ENCODE results near the gene NANOG.
"Not testable (repeated sequence)": the region's sequence is repeated elsewhere in the genome, so short reads cannot be mapped to it uniquely, and the experiment has no call there.

NANOG gene
- total RNA-seq: 0 reads per million in 4 experiments

DNA sequence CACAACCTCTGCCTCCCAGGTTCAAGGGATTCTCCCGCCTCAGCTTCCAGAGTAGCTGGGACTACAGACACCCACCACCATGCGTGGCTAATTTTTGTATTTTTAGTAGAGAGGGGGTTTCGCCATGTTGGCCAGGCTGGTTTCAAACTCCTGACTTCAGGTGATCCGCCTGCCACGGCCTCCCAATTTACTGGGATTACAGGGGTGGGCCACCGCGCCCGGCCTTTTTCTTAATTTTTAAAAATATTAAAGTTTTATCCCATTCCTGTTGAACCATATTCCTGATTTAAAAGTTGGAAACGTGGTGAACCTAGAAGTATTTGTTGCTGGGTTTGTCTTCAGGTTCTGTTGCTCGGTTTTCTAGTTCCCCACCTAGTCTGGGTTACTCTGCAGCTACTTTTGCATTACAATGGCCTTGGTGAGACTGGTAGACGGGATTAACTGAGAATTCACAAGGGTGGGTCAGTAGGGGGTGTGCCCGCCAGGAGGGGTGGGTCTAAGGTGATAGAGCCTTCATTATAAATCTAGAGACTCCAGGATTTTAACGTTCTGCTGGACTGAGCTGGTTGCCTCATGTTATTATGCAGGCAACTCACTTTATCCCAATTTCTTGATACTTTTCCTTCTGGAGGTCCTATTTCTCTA, at the start of gene NANOG:
NANOG (plus strand) TSS at position 519 of the 645 bp plus-strand sequence. CDS start 213 bp downstream, outside the sequence.
- not testable (repeated sequence) for DNase-seq

DNA sequence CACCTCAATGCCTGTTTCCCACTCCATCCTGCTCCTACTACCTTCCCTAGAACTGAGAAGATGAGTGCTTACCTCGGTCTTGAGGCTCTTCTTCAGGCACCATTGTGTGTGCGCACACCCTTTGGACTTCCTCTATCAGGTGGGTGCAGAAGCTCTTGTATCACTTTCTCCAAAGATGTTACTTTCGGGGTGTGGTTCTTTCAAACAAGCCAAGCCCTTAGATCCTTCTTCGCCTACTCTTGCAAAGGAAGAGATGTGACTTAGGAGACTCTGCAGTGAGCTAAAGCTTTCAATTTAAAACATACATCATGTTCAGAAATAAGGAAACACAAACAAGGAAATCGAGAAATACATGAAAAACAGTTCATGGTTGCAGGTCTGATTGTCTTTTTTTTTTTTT, 42.0 kb upstream of the NANOG start, which contains the start of gene CLEC4C:
CLEC4C (minus strand) TSS at position 130 of the 400 bp plus-strand sequence; CDS start at position 103, 27 bp downstream.
- DNase-seq: no peak

GRCh38 chr12:7748852-7749251, 40.4 kb upstream of the NANOG start:
- no peak for DNase-seq

GRCh38 chr12:7749442-7749841, 39.8 kb upstream of the NANOG start:
- no peak for DNase-seq

DNA sequence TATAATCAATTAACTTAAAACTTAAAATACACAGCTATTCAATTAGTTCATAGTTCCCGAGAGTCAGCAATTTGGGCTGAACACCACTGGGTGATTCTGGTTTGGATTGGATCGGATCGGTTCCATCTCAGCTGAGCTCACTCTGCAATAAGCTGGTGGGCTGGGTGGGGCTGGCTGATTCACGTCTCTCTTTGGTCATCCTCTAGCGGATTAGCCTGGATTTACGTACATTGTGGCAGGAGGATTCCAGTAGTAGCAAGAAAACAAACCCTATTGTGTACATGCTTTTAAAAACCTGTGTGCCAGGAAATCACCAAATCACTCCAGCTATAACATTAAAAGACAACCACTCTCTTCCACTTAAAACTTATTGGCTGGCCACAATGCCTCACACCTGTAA, 38.9 kb upstream of the NANOG start:
- DNase-seq: no peak

DNA sequence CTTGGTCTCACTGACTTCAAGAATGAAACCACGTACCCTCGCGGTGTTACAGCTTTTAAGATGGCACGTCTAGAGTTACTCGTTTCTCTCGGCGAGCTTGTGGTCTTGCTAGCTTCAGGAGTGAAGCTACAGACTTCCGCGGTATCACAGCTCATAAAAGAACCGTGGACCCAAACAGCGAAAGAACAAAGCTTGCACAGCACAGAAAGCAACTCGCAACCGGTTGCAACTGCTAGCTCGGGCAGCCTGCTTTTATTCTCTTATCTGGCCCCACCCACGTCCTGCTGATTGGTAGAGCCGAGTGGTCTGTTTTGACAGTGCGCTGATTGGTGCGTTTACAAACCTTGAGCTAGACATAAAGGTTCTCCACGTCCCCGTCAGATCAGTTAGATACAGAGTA, 37.8 kb upstream of the NANOG start:
- no peak for DNase-seq

DNA sequence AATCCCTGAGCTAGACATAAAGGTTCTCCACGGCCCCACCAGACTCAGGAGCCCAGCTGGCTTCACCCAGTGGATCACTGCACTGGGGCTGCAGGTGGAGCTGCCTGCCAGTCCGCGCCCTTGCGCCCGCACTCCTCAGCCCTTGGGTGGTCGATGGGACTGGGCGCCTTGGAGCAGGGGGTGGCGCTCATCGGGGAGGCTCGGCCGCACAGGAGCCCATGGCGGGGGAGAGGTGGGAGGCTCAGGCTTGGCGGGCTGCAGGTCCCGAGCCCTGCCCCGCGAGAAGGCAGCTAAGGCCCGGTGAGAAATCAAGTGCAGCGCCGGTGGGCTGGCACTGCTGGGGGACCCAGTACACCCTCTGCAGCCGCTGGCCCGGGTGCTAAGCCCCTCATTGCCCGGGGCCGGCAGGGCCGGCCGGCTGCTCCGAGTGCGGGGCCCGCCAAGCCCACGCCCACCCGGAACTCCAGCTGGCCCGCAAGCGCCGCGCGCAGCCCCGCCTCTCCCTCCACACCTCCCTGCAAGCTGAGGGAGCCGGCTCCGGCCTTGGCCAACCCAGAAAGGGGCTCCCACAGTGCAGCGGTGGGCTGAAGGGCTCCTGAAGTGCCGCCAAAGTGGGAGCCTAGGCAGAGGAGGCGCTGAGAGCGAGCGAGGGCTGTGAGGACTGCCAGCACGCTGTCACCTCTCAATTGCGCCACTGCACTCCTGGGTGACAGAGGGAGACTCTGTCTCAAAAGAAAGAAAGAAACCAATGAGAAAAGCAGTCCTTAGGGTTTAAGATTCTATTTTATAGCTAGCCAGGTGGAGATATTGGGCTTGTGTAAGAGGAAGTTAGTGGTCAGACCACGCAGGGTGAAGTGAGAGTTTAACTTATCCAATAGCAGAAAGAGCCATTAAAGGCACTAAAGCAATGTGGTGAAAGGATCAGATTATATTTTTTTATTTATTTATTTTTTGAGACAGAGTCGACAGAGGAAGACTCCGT, 37.0 kb upstream of the NANOG start:
- not testable (repeated sequence) for DNase-seq

- not testable (repeated sequence) for DNase-seq
These were observed 33.5 kb upstream of the NANOG start for GRCh38 chr12:7755668-7756067.

- no peak for DNase-seq
These were observed 32.2 kb upstream of the NANOG start for GRCh38 chr12:7756993-7757392.

GRCh38 chr12:7758766-7759140, 30.4 kb upstream of the NANOG start:
- DNase-seq: no peak

- no peak for DNase-seq
These were observed 19.2 kb upstream of the NANOG start for GRCh38 chr12:7769999-7770398.

DNA sequence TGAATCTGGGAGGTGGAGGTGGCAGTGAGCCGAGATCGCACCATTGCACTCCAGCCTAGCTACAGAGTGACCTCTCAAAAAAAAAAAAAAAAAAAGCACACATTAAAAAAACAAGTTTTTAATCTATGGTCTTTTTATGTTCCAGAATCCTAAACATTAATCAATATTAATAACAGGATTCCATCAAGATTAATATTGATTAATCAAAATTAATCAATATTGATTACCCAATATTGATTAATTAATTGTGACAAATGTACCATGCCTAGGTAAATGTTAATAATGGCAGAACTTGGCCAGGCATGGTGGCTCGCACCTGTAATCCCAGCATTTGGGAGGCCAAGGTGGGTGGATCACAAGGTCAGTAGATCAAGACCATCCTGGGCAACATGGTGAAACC, 7.9 kb upstream of the NANOG start:
- no peak for DNase-seq

- DNase-seq: no peak
These were observed 7.1 kb upstream of the NANOG start for GRCh38 chr12:7782055-7782454.

- DNase-seq: not testable (repeated sequence)
These were observed 5.8 kb upstream of the NANOG start for GRCh38 chr12:7783433-7783832.

- DNase-seq: no peak
These were observed 4.5 kb upstream of the NANOG start for GRCh38 chr12:7784701-7785100.

- DNase-seq: no peak
These were observed 1.5 kb upstream of the NANOG start for GRCh38 chr12:7787574-7788293.

GRCh38 chr12:7788294-7788660, 925 bp upstream of the NANOG start:
- DNase-seq: no peak

GRCh38 chr12:7793211-7793610, 4.0 kb downstream of the NANOG start:
- no peak for DNase-seq

DNA sequence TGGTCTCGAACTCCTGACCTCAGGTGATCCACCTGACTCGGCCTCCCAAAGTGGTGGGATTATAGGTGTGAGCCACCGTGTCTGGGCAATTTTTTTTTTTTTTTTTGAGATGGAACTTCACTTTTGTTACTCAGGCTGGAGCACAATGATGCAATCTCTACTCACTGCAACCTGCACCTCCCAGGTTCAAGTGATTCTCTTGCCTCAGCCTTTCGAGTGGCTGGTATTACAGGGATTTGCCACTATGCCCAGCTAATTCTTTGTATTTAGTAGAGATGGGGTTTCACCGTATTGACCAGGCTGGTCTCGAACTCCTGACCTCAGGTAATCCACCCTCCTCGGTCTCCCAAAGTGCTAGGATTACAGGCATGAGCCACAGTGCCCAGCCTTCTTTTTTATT, 8.1 kb downstream of the NANOG start:
- not testable (repeated sequence) for DNase-seq

DNA sequence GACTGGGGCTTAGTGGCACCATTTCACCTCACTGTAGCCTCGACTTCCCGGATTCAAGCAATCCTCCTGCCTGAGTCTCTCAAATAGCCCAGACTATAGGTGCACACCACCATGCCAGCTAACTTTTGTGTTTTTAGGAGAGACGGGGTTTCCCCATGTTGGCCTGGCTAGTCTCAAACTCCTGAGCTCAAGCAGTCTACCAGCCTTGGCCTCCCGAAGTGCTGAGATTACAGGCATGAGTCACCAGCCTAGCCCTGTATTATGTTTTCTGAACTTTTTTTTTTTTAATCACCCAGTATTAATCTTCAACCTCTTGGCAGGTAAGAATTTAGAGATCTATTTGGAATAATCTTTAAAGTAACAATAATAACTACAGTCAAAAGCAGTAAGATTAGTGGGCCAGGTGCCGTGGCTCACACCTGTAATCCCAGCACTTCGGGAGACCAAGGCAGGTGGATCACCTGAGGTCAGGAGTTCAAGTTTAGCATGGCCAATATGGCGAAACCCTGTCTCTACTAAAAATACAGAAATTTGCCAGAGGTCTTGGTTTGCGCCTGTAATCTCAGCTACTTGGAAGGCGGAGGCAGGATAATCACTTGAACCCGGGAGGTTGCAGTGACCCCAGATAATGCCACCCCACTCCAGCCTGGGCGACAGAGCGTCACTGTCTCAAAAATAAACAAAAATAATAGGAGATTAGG, 8.6 kb downstream of the NANOG start:
- no peak for DNase-seq

- DNase-seq: not testable (repeated sequence)
These were observed 9.6 kb downstream of the NANOG start for GRCh38 chr12:7798750-7799308.

DNA sequence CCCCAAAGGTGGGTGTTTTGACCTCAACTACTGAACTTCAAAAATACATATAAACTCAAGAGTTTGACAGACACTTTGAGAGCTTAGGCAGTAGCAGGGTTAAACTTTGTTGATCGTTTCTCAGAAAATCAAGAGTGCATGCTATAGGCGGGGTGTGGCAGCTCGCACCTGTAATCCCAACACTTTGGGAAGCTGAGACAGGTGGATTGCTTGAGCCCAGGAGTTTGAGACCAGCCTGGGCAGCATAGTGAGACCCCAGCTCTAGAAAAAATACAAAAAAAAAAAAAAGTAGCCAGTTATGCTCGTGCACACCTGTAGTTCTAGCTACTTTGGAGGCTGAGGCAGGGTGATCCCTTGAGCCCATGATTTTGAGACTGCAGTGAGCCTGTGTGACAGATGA, 12.3 kb downstream of the NANOG start:
- no peak for DNase-seq

All from effector CD8-positive, alpha-beta T cell (primary cell).